NCI-H2107 treated with DMSO at 0.1 percent for 48 hours (cell line): ENCODE results near the gene TMEM54.
"Not testable (repeated sequence)": the region's sequence is repeated elsewhere in the genome, so short reads cannot be mapped to it uniquely, and the experiment has no call there.

Source experiments
- DNase-seq: peaks from one replicate; lab custom pipeline; 2025; ENCODE audit not compliant: unreplicated experiment; lab: John Stamatoyannopoulos, UW

TMEM54 gene

DNA sequence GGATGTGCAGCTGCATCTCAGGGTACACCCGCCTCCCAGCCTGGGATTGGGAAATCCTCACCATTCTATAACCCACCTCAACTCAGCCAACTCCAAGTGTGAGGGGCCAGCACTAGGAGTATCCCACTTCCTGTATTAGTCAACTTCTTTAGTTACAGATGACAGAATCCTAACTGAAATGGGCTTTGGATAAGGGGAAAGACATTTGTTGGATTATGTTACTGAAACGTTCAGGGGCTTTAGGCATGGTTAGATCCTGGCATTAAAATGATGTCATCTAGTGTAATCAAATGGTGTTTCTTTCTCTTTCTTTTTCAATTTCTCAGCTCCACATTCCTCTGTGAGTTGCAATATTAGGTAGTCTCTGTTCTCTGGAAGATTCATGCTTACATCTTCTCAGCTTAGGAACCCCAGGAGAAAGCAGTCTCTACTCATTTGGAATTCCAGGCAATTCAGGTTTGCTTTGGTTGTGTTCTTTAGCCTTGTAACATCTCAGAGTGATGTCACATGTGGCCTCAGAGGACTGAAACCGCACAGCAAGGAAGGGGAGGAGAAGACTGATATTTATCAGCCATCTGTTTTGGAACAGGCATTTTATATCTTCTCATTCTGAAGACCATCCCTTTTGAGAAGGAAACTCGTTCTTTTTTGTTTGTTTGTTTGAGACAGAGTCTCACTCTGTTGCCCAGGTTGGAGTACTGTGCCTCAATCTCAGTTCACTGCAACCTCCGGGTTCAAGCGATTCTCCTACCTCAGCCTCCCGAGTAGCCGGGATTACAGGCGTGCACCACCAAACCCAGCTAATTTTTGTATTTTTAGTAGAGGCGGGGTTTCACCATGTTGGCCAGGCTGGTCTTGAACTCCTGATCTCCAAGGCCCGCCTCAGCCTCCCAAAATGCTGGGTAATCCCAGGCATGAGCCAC, 18.9 kb upstream of the TMEM54 start:
- DNase-seq = no peak

DNA sequence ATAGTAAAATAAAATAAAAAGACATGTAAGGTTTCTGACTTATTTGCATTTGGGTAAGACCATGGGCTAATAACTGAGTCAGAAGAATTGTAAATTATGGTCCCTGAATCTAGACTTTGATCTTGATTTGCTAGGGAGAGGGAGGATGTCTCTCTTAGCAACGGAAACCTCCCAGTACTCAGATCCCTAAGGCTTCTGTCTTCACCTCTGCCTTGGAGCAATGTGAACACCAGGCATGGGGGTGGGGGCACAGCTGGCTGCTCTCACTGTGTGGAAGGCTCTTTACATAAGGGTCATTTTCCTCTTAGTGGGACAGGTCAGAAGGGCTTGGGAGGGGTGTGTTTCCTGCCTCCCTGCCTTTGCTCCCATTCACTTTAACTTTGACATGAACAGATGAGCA, 17.0 kb upstream of the TMEM54 start:
- DNase-seq = no peak

DNA sequence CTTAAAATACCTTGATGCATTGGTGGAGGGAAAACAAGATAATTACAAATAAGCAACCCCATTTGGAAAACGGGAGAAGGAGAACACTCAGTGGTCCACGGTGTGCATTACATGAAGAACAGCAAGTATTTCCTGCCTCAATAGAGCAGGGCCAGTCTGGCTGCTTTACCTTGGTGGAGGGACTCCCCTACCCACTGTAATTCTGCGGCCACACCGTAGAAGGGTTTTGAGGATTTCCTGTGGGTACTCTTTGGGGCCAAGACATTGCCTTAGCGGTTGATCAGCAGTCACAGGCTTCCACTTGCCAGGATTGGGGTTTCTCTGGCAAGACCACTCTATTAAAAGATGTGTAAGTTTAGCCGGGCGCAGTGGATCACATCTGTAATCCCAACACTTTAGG, 16.3 kb upstream of the TMEM54 start:
- DNase-seq = no peak

DNA sequence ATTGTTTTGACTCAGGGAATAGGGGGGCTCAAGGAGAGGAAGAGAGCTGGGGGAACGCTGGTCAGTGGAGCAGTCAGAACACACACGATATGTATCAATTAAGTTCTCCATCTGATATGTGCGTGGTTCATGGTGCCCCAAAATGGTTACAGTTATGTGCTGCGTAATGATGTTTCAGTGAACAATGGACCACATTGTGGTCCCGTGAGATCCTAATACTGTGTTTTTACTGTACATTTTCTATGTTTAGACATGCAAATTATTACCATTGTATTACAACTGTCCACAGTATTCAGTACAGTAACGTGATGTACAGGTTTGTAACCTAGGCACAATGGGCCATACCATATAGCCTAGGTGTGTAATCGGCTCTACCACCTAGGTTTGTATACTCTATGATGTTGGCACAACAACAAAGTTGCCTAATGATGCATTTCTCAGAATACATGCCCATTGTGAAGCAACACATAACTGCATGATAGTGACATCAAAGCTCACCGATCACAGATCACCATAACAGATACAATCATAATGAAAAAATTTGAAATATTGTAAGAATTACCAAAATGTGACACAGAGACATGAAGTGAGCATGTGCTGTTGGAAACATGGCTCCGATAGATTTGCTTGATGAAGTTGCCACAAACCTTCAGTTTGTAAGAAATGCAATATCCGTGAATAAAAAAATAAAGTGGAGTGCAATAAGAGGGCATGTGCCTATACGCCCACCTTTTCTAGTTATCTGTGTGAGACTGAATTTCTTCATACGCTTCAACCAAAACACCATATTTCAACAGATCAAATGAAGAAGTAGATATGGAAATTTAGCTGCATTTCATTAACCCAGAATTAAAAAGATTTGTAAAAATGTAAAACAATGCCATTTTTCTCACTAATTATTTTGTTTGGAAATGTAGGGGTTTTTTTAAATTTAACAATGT, 14.8 kb upstream of the TMEM54 start:
- no peak for DNase-seq

DNA sequence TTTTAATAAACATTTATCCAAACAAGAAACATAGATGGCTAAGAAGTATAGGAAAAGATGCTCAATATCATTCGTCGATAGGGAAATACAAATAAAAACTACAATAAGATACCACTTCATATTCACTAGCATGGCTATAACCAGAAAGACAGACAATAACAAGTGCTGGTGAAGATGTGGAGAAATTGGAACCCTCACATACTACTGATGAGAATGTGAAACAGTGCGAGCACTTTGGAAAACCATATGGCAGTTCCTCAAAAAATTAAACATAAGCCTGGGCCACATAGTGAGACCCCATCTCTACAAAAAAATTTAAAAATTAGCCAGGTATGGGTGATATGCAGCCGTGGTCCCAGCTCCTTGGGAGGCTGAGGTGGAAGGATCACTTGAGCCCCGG, 9.1 kb upstream of the TMEM54 start:
- no peak for DNase-seq

DNA sequence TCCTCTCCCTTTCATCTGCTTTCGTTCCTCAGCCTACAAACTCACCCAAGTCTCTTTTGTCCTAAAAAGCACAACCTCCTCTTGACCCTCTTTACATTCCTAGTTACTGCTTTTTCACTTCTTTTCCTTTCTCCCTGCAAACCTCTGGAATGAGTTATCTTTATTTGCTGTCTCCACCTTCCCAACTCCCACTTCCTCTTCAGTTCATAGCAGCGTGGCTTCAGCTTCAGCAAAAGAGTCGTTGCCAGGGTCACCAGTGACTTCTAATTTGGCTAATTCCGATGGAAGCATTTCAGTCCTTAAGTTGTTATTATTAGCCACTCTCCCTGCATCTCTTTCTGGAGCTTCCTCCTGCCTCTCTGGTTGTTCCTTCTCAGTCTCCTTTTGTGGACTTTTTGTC, 6.2 kb upstream of the TMEM54 start:
- DNase-seq = no peak

DNA sequence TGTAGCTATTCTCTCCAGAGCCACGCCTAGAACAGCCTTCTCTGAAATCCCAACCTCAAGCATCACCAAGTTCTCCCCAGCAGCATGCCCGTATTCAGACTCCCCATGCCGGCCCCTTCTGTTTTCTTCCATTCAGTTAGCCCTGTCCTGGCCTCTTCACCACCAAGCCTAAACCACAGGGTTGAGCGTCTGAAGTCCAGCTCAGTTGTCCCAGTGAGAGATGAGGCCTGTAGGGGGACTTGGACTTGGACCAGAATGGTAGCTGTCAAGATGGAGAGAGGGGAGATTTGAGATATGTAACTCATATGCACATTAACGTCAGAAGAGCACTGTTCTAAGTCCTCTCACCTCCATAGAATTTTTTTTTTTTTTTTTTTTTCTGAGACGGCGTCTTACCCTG, 5.5 kb upstream of the TMEM54 start:
- DNase-seq = no peak

DNA sequence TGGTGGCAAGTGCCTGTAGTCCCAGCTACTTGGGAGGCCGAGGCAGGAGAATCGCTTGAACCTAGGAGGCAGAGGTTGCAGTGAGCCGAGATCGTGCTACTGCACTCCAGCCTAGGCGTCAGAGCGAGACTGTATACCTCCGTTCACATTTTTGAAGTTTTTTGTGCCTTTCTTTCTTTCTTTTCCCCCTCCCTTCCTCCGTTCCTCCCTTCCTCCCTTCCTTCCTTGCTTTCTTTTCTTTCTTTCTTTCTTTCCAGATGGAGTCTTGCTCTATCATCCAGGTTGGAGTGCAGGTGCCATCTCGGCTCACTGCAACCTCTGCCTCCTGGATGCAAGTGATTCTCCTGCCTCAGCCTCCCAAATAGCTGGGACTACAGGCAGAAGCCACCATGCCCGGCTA, 4.4 kb upstream of the TMEM54 start:
- DNase-seq = not testable (repeated sequence)

DNA sequence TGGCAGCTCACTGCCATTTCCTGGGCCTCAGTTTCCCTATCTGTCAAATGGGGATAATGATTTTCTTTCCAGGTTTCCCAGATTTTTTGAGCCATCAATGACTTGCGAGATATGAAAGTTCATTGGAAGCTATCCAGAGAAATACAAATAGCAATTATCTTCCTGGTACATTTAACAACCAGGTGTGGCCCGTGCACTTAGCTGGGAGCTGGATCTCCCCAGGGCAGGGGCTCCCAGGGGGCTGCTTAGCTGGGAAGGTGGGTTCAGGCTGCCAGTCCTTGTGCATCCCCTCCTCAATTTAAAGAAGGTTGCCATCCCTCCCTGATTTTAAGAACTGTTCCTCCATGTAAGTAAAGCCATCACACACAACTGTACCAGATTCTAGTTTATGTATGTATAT, 3.6 kb upstream of the TMEM54 start:
- DNase-seq = no peak

DNA sequence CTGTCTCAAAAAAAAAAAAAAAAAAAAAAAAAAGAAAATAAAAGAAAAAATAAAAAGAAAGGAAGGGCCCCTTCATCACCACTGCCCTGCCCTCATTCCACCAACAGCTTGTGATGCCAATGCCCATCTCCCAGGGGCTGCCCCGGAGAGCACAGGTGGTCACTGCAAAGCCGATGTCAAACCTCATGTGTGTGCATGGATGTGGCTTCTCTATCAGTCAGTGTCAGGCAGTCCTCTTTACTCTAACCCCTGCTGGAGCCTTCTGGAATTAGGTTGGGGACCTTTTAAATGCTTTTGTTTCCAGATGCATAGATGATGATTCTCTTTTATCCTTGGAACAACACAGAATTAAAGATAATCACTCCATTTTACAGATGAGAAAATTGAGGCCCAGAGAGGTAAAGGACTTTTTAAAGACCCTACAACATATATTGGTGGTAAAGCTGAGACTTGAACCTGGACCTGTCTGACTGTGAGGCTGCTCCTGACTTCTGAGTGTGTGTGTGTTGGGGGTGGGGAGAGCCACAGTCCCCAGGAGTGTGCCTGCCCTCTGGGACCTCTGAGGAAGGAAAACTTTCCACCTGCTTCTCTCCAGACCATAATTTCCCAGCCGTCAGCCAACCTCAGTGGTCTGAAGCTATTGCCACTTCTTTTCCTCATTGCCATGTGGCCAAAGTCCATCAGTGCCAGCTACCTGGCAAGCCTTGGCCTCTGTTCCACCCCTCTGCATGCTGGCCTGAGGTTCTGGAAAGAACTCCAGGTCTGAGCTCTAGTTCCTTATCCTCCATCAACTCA, 3.0 kb upstream of the TMEM54 start:
- DNase-seq = no peak

DNA sequence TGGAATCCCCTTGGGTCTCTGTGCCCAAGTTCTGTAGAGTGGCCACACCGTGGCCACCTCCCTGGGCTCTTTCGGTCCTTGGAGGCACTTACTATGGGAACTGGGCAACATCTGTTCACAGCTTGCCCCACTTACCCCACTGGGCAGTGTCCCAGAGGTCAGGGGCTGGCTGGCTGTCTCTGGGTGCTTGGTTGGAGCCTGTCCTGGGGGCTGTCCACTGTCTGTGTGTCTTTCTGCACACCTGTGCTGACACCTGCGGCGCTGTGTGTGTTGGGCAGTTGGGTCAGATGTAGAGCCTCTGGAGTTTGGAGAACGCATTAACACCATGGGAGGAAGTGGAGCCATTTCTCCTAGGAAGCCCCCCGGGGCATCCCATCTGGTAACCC, 1.3 kb upstream of the TMEM54 start:
- no peak for DNase-seq

DNA sequence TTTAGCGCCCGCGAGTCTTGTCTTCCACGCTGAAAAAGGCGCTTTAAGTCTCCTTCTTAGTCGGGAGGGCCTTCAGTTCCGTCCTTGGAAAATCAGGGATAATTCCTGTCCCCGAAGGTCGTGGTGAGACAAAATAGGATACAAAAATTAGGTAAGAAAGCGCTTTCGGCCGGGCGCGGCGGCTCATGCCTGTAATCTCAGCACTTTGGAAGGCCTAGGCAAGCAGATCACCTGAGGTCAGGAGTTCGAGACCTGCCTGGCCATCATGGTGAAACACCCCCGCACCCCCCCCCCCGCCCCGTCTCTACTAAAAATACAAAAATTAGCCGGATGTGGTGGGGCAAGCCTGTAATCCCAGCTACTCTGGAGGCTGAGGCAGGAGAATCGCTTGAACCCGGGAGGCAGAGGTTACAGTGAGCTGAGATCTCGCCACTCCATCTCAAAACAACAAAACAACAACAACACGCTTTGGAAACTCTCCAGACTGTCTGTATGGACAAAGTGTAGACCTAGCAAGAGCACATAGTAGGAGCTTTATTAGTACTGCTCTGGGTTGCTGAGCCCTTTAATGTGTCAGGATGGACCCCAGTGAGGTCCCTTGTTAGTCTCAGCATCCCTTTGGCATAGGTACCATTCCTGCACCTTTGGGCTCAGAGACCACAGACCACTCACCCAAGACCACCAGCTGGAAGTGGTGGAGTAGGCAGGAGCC, 790 bp upstream of the TMEM54 start:
- no peak for DNase-seq

DNA sequence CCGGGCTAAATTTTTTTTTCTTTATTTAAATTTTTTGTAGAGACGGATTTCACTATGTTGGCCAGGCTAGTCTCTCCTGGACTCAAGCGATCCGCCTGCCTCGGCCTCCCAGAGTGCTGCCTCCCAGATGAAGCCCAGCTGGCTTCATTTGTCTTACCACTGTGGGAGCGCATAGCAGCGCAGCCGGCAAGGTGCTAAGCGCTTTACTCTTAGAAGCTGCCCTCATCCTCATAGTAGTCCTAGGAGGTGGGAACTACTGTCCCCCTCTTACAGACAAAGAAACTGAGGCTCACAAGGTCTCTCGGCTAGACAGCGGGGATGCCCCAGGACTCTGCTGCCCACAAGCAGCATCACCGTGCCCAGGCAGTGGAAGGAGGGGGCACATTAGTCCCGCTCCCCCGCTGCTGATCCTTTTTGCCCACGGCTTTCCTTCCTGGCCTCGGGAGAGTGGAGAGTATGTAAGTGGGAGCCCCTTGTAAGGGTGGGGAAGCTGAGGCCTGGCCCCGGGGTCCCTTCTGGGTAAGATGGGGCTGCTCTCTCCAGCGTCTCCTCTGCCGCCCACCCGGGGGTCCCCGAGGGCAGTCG, 726 bp downstream of the TMEM54 start:
- DNase-seq = no peak

DNA sequence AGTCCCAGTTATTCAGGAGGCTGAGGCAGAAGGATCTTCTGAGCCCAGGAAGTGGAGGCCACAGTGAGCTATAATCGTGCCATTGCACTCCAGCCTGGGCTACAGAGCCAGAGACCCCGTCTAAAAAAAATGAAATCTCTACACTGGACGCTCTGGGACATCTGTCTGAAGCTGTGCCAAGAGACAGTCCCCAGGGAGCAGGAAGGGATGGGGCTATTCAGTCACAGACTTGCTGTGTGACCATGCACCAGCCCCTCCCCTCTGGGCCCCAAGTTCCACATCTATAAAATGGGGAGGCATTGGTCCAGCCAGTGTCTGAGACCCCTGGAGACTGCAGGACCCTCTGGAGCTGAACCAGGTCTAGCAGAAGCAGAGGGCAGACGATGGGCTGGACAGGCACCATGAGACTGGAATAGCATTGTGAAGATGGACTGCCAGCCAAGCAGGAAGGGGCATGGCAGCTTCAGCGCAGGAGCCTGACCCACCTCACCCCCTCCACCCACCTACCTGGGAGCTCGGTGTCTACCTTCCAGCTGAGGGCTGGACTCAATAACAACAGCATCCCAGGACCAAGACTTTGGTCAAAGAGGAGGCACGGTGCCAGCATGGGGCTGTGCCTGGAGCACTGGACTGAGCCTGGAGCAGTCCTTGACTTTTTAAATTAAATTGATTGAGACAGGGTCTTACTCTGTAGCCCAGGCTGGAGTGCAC, 1.4 kb downstream of the TMEM54 start:
- no peak for DNase-seq

DNA sequence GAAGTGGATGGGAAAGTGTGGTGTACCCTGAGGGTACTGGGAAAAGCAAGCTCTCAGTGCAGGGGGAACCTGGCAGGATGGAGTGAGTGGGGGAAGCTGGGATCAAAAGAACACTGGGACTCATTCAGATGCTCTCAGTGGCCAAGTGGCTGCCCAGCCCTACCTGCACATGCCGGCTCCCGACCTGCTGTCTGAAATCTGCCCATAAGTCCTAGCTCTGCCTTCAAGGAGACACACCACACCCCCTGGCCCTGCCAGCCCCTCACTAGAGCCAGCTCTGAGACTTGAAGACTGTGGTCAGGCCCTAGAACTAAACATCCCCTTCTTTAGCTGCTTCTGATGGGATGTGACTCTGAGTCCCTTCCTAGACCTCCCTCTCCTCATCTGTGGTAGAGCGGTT, 2.2 kb downstream of the TMEM54 start:
- DNase-seq = no peak

DNA sequence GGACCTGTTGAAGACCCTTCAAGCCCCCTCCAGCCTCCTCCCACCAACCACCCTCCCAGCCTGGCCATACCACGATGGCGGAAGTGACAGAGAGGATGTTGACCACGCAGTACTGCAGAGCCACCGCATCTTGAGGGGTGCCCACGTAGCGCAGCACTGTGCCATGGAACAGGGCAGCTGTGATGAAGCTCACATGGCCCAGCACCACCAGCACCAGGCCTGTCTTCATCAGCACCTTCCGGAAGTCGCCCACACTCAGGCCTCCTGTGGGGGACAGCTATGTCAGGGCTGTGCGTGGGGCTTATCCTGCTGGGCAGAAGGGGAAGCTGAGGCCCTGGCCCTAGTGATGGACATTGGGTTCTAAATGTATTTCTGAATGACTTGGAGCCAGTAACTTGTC, 3.1 kb downstream of the TMEM54 start:
- no peak for DNase-seq

DNA sequence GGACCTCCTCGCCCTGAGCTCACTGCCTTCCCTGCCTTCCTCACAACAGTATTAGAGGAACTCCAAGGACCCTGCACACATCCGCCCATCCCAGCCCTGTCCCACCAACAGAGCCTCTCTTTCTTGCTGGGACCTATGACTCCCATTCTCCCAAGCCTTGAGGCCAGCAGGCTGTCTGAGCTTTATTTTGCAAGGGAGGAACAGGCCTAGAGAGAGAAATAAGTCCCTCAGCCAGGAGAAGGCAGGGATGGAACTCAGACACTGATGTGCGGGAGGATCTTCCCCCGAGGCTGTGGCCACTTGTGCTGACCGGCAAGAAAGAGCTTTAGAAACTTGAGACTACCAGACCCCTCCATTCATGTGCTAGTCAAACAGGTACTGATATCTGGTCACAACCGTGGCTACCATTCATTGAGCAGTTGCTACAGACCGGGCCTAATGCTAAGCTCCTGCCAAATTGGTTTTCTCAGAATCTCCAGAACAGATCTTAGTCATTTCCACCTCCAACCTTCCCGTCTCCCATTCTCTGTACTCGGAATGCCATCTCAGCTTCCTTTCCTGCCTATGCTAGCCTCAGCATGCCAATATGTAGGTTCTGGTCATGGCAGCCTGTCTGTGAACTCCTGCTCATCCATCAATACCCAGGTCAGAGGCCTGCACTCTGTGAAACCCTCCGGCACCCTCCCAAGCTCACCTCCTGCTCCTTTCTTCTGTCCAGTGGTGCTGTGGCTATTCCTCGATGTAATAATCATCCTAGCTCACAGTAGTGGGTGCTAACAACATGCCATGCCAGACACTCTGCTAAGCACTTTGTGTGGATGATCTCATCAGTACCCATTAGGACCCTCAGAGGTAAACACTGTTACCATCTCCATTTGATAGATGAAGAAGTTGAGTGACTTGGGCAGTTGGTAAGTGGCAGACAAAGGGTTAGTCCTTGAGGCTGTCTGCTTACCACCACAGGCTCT, 3.8 kb downstream of the TMEM54 start:
- no peak for DNase-seq

DNA sequence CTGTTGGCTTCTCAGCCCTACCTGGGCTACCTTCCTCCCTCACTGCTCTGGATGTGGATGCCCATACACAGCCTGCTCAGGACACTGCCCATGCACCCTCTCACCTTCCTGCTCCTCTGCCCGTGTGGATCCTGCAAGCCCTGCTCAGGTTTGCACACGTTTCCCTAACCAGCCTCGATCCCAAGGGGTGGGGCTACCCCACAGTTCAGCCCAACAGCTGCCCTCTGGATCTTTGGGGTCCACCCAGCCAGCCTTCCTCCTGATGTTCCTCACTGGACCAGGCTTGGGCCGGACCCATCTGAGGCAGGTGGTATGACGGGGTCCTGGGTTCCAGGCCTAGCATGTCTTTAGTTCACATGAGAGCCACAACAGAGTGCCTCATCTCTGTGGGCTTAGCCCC, 4.7 kb downstream of the TMEM54 start:
- DNase-seq = no peak
